NAMALWA (cell line): Measurements from ENCODE around the gene ADGRG1.
A peak's percentile ranks its signal among the peaks of the same experiment; 100 is the strongest.

Source experiments
- DNase-seq: peaks from one replicate; pipeline ENCODE4 v3.0.0-alpha.2; 2015; ENCODE audit warnings: low spot score

The ADGRG1 gene

GRCh38 chr16:57648581-57649442 lies 20.4 kb downstream of the ADGRG1 start:
- DNase-seq = peak; percentile 88

DNA sequence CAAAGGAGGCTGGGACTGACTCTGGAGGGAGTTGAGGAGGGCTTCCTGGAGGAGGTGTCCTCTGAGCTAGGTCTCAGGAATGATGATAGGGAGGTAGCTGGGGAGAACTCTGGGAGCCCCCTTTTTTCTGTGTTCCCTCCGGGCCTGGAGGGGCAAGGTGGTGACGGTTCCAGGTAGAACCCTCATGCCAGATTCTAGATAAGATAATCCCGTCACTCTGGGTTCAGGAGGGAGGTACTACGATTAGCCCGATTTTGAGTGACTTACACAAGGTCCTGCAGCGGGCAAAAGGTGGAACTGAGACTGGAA lies 21.0 kb downstream of the ADGRG1 start:
- DNase-seq = no peak

GRCh38 chr16:57649846-57650245 lies 21.4 kb downstream of the ADGRG1 start:
- DNase-seq = no peak

DNA sequence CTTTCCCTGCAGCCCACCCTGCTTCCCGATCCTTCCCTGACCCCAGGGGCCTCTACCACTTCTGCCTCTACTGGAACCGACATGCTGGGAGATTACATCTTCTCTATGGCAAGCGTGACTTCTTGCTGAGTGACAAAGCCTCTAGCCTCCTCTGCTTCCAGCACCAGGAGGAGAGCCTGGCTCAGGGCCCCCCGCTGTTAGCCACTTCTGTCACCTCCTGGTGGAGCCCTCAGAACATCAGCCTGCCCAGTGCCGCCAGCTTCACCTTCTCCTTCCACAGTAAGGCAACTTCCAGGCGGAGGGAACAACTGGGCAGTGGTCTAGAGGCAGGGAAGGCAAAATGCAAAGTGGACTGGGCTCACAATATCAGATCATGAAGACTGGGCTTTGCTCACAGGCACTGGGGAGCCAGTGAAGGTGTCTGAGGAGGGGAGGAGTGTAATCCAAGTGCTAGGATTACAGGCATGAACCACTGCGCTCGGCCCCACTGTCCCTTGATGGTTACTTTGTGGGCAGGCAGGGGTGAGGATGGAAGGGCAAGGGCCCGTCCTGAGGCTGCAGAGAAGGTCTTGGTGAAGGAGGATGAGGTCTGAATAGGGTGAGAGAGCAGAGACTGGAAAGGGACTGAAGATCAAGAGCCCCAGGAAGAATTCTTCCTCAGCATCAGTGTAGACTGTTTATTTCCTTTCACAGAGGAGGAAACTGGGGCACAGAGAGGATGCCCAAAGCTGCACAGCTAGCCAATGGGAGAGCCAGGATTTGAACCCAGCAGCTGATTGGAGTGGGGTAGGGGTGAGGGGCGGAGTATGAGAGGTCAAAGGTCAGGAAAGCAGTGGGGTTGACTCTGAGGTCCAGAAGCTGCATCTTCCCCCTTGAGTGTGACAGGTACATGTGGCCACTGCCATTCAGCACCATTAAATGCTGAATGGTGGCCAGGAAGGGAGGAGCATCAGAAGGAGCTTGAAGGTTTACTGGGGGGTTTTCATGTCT lies 23.2 kb downstream of the ADGRG1 start:
- DNase-seq = peak; percentile 26

DNA sequence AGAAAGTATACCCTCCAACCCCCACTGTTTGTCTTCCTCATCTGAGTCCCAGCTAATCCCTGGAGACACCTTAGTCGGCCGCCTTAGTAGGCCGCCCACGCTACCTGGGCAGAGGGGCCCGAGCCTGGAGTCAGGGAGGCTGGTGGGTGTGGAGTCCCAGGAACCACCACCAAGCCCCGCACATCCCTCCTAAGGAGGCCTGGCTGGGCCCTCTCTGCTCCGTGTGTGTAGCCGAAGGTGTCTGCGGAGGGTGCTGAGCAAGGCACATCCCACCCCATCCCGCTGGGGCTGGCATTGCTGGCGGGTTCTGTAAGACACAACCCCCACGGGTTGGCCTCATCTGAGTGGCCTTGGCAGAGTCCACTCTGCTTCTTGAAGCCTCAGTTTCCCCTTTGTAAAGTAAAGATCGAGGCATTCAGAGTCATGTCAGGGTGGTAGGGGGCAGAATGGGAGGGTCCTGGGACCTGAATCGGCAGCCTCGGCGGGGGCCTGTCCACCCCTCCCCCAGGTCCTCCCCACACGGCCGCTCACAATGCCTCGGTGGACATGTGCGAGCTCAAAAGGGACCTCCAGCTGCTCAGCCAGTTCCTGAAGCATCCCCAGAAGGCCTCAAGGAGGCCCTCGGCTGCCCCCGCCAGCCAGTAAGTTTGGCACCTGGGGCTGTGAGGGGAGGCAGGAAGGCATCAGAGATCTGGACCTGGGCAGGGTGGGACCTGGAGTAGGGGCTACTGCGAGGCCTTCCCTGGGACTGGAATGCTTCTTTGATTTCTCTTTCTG lies 24.5 kb downstream of the ADGRG1 start:
- no peak for DNase-seq

DNA sequence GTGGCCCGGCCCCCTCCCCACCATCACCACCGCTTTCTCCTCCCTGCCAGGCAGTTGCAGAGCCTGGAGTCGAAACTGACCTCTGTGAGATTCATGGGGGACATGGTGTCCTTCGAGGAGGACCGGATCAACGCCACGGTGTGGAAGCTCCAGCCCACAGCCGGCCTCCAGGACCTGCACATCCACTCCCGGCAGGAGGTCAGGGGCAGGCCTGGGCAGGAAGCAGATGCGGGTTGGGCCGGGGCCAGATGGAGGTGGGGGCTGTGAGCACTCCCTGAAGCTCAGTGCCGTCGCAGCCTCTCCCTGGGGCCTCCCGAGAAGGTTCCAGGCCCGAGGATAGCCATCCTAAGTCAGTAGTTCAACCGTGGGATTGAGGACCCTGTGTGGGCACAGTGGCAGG lies 25.5 kb downstream of the ADGRG1 start:
- no peak for DNase-seq

DNA sequence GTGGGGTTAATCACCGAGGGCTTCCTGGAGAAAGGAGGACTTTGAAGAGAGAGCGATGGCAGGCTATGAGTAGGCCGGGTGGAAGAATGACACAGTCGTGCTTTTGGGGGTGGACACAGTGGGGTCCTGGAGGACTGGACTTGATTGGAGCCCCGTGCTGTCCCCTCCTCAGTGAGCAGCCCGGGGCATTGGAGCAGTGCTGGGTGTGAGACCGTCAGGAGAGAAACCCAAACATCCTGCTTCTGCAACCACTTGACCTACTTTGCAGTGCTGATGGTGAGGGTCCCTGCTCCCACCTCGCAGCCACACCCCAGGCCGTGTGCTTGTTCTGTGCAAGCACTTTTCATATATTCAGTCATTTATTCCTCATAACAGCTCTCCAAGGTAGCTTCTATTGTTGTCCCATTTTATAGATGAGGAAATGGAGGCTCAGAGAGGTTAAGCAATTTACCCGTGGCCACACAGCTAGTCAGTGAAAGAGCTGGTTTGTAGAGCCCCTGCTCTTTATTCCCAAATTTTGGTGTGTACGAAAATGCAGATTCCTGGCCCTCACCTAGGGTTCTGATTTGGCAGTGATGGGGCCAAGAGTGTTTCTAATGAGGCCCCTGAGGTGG lies 28.0 kb downstream of the ADGRG1 start:
- no peak for DNase-seq

DNA sequence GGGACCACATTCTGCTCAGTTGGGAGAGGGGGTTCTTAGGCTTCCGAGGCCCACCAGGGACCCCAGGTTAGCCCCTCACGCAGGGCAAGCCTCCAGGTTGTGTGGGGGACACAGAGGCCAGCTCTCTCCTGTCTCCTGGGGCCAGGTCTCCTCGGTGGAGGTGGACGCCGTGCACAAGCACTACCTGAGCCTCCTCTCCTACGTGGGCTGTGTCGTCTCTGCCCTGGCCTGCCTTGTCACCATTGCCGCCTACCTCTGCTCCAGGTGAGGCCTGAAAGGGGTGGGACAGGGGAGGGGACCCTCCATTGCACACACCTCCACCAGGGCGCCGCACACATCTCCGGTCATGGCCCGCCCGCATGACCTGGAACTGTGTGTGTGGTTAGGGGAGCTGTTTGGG lies 28.8 kb downstream of the ADGRG1 start:
- DNase-seq = no peak

- DNase-seq = no peak
Observed at GRCh38 chr16:57658130-57658877, 29.9 kb downstream of the ADGRG1 start.

GRCh38 chr16:57658878-57659674 lies 30.6 kb downstream of the ADGRG1 start:
- DNase-seq = no peak

GRCh38 chr16:57660715-57661463 lies 32.5 kb downstream of the ADGRG1 start:
- DNase-seq = no peak

- no peak for DNase-seq
Observed at GRCh38 chr16:57661510-57661909, 33.1 kb downstream of the ADGRG1 start.

DNA sequence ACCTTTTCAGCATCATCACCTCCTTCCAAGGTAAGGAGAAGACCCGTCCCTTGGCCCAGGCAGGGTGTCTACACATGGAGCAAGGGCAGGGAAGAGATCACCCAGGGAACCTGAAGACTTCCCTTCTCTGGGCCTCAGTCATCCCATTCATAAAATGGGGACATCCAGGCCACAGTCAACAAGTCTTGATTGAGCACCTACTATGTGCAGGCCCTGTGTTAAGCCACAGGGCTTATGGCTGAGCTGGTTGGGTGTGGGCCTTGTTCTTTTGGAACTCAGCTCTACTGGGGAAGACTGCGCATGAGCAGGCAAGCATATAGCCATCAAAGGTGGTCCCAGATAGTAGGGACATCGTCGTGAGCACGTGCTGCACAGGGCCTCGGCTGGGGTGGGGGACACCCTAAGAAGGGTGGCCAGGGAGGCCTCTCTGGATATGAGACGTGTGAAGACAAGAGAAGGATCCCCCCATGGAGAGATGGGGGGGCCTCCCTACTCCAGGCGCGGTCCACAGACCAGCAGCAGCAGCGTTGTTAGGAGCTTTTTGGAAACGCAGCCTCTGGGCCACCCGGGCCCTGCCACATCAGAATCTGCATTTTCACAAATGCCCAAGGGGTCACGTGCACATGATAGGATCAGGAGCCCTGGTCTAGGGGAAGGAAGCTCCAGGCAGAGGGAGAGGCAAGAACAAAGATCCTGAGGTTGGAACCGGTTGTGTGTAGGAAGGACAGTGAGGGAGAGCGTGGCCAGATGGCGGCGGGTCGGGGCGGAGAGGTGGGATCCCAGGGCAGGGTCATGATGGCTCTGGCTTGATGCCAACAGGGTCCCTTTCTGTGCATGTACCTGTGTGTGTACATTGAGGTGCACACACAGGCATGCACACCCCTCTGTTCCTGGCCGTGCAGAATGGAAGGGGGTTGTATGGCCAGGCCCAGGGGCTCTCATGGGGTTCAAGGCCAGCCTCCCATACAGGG lies 33.8 kb downstream of the ADGRG1 start:
- no peak for DNase-seq

DNA sequence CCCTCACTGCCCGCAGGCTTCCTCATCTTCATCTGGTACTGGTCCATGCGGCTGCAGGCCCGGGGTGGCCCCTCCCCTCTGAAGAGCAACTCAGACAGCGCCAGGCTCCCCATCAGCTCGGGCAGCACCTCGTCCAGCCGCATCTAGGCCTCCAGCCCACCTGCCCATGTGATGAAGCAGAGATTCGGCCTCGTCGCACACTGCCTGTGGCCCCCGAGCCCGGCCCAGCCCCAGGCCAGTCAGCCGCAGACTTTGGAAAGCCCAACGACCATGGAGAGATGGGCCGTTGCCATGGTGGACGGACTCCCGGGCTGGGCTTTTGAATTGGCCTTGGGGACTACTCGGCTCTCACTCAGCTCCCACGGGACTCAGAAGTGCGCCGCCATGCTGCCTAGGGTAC lies 35.0 kb downstream of the ADGRG1 start:
- no peak for DNase-seq

DNA sequence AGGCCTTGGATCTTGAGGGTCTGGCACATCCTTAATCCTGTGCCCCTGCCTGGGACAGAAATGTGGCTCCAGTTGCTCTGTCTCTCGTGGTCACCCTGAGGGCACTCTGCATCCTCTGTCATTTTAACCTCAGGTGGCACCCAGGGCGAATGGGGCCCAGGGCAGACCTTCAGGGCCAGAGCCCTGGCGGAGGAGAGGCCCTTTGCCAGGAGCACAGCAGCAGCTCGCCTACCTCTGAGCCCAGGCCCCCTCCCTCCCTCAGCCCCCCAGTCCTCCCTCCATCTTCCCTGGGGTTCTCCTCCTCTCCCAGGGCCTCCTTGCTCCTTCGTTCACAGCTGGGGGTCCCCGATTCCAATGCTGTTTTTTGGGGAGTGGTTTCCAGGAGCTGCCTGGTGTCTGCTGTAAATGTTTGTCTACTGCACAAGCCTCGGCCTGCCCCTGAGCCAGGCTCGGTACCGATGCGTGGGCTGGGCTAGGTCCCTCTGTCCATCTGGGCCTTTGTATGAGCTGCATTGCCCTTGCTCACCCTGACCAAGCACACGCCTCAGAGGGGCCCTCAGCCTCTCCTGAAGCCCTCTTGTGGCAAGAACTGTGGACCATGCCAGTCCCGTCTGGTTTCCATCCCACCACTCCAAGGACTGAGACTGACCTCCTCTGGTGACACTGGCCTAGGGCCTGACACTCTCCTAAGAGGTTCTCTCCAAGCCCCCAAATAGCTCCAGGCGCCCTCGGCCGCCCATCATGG lies 35.7 kb downstream of the ADGRG1 start:
- DNase-seq = no peak

- DNase-seq = no peak
Observed at GRCh38 chr16:57664662-57665025, 36.2 kb downstream of the ADGRG1 start.

DNA sequence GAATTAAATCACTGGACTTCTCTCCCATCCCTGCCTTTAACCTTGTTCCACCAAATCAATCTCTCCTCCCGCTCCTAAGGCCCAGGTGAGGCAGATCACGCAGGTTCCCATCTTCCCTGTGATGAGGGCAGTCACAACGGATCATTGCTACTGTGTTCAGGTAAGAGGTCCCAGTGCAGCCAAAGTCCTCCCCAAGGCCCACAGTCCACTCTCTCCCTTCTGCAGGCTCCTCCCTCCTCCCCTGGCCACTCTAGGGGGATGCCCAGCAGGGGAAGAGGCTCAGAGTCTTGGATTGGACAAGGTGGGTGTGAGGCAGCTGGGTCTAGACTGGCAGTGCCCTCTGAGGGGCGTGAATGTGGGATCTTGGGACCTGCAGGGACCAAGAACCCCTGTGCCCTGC lies 37.1 kb downstream of the ADGRG1 start:
- no peak for DNase-seq
